Stimulated activated CD8-positive, alpha-beta memory T cell treated with anti-CD3 and anti-CD28 coated beads, Interleukin-2, amount 100 ng/mL, for 1 hour (primary cell): ENCODE measurements around the gene SLC13A5.
"Not testable (repeated sequence)": the region's sequence is repeated elsewhere in the genome, so short reads cannot be mapped to it uniquely, and the experiment has no call there.

Experiments used
- DNase-seq, 2 donors: peaks; one replicate each; pipeline ENCODE4 v3.0.0-alpha.2; 2020; ENCODE audit warnings: low read depth in 2 of 2

SLC13A5 gene

GRCh38 chr17:6661464-6661848, 51.7 kb downstream of the SLC13A5 start:
- DNase-seq: no peak

GRCh38 chr17:6660805-6661463, 52.2 kb downstream of the SLC13A5 start:
- no peak for DNase-seq

- DNase-seq: no peak
These were observed 53.1 kb downstream of the SLC13A5 start for GRCh38 chr17:6660101-6660500.

GRCh38 chr17:6658411-6658810, 54.8 kb downstream of the SLC13A5 start:
- not testable (repeated sequence) for DNase-seq

- no peak for DNase-seq
These were observed 55.4 kb downstream of the SLC13A5 start for GRCh38 chr17:6657633-6658287.

GRCh38 chr17:6656797-6657632, 56.2 kb downstream of the SLC13A5 start:
- not testable (repeated sequence) for DNase-seq

GRCh38 chr17:6655732-6656361, 57.3 kb downstream of the SLC13A5 start:
- not testable (repeated sequence) for DNase-seq

GRCh38 chr17:6654841-6655731, 58.1 kb downstream of the SLC13A5 start:
- no peak for DNase-seq

GRCh38 chr17:6651919-6652452, 61.2 kb downstream of the SLC13A5 start:
- DNase-seq: no peak

- DNase-seq: peak; percentile 87 to 89
These were observed 61.7 kb downstream of the SLC13A5 start, which contains the start of the genes C17orf100 and MED31 for GRCh38 chr17:6651354-6651918. Gene C17orf100, plus strand, starts transcription at chr17:6651762. Its CDS starts 152 bp downstream, at chr17:6651914. Gene MED31, minus strand, starts transcription at chr17:6651605. Its CDS starts 77 bp downstream, at chr17:6651528.

GRCh38 chr17:6648181-6648580, 65.0 kb downstream of the SLC13A5 start:
- DNase-seq: no peak

GRCh38 chr17:6643451-6644125, 69.6 kb downstream of the SLC13A5 start:
- no peak for DNase-seq

GRCh38 chr17:6642592-6642991, 70.6 kb downstream of the SLC13A5 start:
- DNase-seq: no peak

GRCh38 chr17:6641247-6641863, 71.8 kb downstream of the SLC13A5 start:
- DNase-seq: no peak

- peak; percentile 78 to 83 for DNase-seq
These were observed 72.5 kb downstream of the SLC13A5 start, which contains the start of the genes KIAA0753 and TXNDC17 for GRCh38 chr17:6640536-6641246. Gene KIAA0753, minus strand, starts transcription at chr17:6640711. Its CDS starts 5,608 bp downstream, at chr17:6635103. Gene TXNDC17, plus strand, starts transcription at chr17:6641060. Its CDS starts 23 bp downstream, at chr17:6641083.

GRCh38 chr17:6639586-6640535, 73.3 kb downstream of the SLC13A5 start:
- DNase-seq: no peak

- DNase-seq: no peak
These were observed 74.1 kb downstream of the SLC13A5 start for GRCh38 chr17:6639014-6639585.
